Activated CD4-positive, CD25-positive, alpha-beta regulatory T cell treated with anti-CD3 and anti-CD28 coated beads, Interleukin-2, amount 50 U/mL, for 16 hours (primary cell): ENCODE data around the gene CDKN2B-AS1.
"Not testable (repeated sequence)": the region's sequence is repeated elsewhere in the genome, so short reads cannot be mapped to it uniquely, and the experiment has no call there.

Source experiments
- DNase-seq: peaks from one replicate; pipeline ENCODE4 v3.0.0-alpha.2; 2020; ENCODE audit warnings: low read depth, low spot score

The CDKN2B-AS1 gene

GRCh38 chr9:21994556-21995005 is at the start of gene CDKN2B-AS1:
CDKN2B-AS1 (plus strand) TSS chr9:21994791.
- DNase-seq = no peak

- DNase-seq = no peak
Observed at GRCh38 chr9:21945606-21946005, 49.0 kb upstream of the CDKN2B-AS1 start.

GRCh38 chr9:21958833-21959232 is 35.8 kb upstream of the CDKN2B-AS1 start:
- DNase-seq = no peak

GRCh38 chr9:21959268-21959667 is 35.3 kb upstream of the CDKN2B-AS1 start:
- not testable (repeated sequence) for DNase-seq

DNA sequence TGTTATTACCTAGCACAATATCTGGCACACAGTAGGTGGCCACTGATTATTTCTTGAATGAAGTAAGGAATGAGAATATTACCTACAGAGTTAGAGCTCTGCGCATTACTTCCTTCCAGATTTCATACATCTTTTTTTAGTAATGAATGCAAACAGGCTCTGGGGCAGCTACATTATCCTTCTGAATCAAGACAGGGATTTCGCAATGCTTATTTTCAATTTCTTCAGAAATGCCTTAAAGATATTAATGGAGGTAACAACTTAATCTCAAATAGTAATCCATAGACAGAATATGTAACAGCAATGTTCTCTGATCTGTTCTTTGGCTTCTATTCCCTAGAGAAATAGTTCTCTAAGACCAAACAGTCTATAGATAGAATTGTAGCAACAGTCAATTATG is 33.0 kb upstream of the CDKN2B-AS1 start:
- DNase-seq = no peak

DNA sequence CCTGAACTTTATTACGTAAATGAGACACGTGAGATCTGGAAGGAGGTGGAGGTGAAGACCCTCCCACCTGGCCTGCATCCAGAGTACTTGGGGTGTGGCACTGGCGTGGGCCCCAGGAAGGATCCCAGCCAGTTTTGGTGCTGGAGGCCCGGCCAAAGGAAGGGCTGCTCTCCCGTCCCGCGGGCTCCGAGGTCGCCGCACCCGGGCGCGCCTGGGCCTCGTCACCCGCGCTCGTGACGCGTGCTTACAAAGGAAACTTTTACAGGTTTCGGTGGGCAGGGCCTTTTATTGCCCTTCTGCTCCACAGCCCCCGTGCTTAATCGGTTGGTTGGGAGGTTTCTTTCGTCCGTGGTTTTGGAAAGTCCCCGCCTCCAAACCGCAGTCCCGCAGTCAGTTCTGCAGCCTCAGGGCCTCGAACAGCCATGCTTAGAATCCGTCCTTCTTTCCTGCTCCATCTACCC is 29.6 kb upstream of the CDKN2B-AS1 start:
- peak; percentile 25 for DNase-seq

DNA sequence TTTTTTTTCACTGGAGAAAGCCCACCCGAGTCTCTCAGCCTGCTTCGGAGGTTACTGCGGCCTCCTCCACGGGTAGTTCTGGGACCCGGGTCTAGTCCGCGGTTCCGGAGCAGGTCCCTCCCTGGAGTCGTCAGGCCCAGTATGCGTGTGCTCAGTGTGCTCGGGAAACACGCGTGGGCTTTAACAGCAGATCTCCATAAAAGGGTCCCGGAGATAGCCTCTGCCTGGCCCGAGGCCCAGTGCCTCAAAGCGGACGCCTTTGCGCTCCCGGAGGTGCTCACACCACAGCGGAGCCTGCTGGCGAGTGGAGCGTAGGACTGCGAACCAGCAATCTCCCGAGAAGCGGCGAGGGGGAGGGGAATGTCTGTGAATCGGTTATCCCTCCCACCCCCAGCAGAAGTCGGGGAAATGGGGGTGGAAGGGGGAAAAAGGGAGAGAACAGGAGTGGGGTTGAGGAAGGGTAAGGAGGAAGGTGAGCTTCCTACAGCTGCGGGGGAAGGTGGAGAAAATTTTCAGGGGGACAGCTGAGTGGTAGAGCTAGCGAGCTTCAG is 29.1 kb upstream of the CDKN2B-AS1 start:
- DNase-seq = no peak

GRCh38 chr9:21966140-21966851 is 28.3 kb upstream of the CDKN2B-AS1 start:
- no peak for DNase-seq

DNA sequence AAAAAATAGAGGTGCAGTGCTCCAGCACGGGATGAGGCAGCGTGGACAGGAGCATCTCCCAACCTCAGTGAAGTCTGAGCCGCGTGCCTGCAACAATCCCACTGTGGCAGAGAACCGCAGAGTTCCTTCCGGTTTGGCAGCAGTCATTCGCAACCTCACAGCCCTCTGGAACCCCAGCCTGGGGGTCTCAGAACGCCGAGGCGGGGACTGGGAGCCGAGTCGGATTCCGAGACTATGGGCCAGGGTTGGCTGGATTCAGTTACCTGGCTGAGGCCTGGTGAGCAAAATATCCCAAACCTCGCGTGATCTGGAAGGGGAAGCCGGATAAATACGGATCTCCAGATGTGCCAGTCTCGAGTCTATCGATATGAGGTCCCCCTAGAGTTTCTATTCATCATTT is 27.4 kb upstream of the CDKN2B-AS1 start:
- no peak for DNase-seq

DNA sequence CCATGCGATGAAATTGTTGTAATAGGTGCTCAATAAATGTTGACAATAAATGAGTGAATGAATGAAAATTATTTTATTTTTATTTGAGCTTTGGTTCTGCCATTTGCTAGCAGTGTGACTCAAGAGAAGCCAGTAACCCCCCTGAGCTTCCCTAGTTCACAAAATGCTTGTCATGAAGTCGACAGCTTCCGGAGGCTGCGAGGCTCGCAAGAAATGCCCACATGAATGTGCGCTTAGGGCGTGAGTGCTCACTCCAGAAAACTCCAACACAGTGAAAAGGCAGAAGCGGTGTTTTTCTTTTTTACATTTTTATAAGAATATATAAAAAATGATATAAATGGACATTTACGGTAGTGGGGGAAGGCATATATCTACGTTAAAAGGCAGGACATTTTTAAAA is 26.9 kb upstream of the CDKN2B-AS1 start:
- no peak for DNase-seq

DNA sequence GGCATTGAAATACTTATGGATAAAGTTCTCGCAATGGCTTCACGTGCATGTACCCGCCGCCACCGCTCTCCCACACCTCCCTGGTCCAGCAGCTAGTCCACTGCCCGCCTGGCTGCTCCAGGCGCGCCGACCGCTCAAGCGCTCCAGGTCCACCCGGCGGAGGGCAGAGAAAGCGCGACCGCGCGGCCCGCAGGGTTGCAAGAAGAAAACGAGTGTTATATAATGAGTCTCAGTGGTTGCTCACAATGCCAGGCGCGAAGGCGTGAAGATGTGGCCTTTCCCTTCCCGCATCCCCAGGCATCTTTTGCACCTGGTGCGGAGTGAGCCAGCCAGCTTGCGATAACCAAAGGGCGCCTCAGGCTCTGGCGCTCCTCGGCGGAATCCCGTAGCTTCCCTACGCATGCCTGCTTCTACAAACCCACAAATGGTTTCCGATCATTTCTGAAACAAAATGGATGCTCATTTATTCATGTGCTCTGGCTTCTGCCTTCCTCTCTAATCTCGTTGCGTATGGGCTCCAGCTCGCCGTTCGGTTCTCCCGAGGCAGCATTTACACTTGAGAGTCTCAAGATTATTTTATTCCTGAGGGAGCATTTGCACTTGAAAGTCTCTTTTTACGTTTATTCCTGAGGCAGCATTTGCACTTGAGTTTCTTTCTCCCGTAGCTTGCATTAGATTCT is 26.1 kb upstream of the CDKN2B-AS1 start:
- no peak for DNase-seq

- no peak for DNase-seq
Observed at GRCh38 chr9:21969011-21969940, 25.3 kb upstream of the CDKN2B-AS1 start.

DNA sequence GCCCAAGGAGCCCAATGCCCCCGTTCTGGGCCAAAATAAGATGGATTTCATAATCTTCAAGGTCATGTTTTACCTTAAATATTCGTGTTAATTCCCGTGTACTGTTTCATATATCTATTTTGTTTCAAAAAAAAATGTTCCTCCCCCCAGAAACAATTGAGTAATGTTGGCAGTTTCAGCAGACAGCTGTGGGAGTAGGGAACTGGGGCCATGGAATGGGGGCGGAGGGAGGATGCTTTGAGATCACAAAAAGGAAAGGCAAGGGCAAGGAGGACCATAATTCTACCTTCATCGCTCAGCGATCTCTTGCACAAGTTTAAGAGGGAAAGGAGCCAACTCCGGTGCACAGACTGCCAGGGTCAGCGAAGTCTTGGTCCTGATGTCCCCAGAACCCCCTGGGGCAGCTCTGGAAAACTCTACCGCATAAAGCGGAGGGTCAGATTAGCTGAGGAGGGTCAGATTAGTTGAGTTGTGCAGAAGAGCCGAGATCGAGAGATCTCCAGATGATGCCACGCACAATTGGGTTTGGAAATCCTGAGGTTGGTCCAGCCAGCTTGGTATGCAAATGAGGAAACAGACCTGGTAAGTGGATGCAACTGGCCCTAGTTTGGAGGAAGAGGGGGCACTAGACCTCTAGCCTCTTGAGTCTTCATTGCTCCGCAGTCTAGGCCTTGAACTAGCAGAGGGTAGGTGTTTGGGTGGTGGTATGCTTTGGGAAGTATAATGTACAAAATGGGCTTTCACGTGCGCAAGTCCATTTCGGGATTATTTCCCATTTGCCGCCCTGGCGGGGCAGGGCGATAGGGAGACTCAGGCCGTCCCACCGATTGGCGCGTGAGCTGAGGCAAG is 24.4 kb upstream of the CDKN2B-AS1 start:
- no peak for DNase-seq

- no peak for DNase-seq
Observed at GRCh38 chr9:21970800-21971640, 23.6 kb upstream of the CDKN2B-AS1 start.

DNA sequence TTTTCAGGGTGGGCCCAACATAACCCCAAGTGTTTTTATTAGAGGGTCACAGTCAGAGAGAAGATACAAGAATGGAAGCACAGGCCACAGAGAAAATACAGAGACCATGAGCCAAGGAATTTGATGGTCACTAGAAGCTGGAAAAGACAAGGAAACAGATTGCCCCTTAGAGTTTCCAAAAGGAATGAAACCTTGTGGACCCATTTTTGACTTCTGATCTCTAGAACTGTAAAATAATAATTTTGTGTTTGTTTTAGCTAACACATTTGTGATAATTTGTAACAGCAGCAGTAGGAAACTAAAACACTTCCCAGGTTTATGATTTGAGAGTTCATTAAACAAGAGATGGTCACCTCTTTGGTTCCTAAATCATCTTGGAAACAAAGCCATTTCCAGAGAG is 22.2 kb upstream of the CDKN2B-AS1 start:
- DNase-seq = no peak

GRCh38 chr9:21974343-21974721 is 20.3 kb upstream of the CDKN2B-AS1 start:
- DNase-seq = no peak

GRCh38 chr9:21974722-21975409 is 19.7 kb upstream of the CDKN2B-AS1 start:
- DNase-seq = no peak

- no peak for DNase-seq
Observed at GRCh38 chr9:21976334-21976875, 18.2 kb upstream of the CDKN2B-AS1 start.

GRCh38 chr9:21982391-21982790 is 12.2 kb upstream of the CDKN2B-AS1 start:
- DNase-seq = no peak
